T-helper 1 cell treated with Interleukin-12 subunit alpha and Interleukin-12 subunit beta and Interleukin-4 antibody, amounts not matched to agents 30 ng/mL and 1 ng/mL, for 36 hours (primary cell): ENCODE results near the gene BICC1. TPM values are rescaled to one million over a fixed set of nuclear protein-coding genes. Genes with fewer than 3 reads are reported as not detected.

ENCODE experiments used
- intact Hi-C: fragments of 100-400 bp; cut with micrococcal nuclease; formaldehyde crosslinking; loops from one replicate; pipeline ENCODE4 v1.15.1; 2024
- total RNA-seq: library from RNA; stranded (reverse); gene quantifications from 2 replicates; pipeline ENCODE4 v1.2.3, GENCODE V29; 2022

The BICC1 gene
- total RNA-seq, 1 donor from 2014 or later: not detected

- intact Hi-C loops: no loop called here
Measured at GRCh38 chr10:58813573-58813972, 300.9 kb downstream of the BICC1 start.

GRCh38 chr10:58817201-58817846, 304.7 kb downstream of the BICC1 start:
- intact Hi-C loops: no loop called here

GRCh38 chr10:58818900-58819299, 306.2 kb downstream of the BICC1 start:
- intact Hi-C loops: no loop called here

DNA sequence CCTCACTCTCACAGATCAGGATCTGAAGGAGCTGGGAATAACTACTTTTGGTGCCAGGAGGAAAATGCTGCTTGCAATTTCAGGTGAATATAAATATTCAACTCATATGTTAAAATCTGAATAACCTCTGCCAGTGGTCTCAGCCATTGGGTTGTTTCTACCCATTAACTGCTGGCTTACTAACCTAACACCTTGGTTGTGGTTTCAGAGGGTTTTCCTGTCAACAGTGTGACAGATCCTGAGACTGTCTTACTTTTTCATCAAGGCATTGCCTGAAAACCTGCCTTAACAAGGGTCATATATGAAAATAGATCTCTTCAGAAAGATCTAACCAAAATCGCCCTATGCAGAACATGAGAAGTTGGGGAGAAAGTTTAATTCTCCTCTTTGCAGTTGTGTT, 307.7 kb downstream of the BICC1 start:
- intact Hi-C loops: no loop called here

DNA sequence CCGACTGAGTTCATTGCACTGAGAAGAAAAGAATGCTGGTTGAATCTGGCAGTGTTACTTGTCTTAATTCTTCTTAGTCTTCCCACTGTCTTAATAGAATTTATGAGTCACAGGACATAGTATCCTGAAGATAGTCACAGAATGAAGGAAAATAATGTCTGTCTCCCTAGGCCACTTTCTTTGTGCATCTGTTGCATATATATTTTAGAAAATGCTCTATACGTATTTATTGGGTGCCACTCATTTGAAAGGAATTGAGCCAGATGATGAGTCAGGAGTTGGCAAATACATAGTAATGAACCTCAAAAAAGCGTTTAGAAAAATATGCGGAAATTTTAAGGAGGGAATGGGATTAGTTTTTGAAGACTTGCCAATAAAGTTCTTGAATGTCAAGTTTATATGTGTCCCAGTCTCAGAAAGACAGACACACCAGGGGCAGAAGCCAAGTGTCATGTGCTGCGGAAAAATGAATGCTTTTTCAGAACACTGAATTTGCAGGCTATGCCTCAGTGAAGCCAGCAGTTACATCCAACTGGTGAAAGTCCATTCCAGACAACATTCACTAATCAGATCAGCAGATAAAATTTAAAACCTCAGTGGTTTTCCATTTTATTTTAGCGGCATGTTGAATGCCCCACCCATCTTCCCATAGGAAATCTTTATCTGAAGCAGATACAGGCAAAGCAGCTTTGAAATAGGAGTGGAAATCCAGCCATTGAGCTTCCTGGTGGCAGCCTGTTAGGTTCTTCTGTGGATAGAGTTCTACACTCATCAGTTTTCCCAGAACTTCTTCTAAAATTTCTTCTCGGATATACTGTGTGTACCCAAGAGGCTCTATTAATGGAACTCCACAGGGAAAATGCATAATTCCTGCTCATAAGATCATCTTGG, 308.4 kb downstream of the BICC1 start:
- intact Hi-C loops: no loop called here

GRCh38 chr10:58821752-58822056, 309.0 kb downstream of the BICC1 start:
- intact Hi-C loops: no loop called here

- intact Hi-C loops: no loop called here
Measured at GRCh38 chr10:58823983-58824382, 311.3 kb downstream of the BICC1 start.

GRCh38 chr10:58824396-58824795, 311.7 kb downstream of the BICC1 start:
- intact Hi-C loops: no loop called here

- intact Hi-C loops: no loop called here
Measured at GRCh38 chr10:58826694-58827093, 314.0 kb downstream of the BICC1 start.

DNA sequence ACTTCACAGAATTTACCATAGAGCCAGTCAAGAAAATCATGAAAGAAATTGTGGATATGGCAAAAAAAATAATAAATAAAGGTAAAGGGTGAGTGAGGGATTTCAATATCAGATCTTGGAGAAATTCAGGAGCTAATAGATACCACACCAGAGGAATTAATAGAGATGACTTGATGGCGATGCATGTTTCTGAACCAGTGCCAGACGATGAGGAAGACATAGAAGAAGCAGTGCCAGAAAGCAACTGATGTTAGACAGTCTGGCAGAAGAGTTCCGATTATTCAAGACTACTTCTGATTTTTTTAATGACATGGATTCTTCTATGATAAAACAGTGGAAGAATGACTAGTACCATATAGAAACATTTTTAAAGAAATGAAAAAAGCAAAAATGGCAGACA, 314.7 kb downstream of the BICC1 start:
- intact Hi-C loops: no loop called here

GRCh38 chr10:58829839-58830238, 317.2 kb downstream of the BICC1 start:
- intact Hi-C loops: no loop called here

- intact Hi-C loops: no loop called here
Measured at GRCh38 chr10:58830697-58831096, 318.0 kb downstream of the BICC1 start.

DNA sequence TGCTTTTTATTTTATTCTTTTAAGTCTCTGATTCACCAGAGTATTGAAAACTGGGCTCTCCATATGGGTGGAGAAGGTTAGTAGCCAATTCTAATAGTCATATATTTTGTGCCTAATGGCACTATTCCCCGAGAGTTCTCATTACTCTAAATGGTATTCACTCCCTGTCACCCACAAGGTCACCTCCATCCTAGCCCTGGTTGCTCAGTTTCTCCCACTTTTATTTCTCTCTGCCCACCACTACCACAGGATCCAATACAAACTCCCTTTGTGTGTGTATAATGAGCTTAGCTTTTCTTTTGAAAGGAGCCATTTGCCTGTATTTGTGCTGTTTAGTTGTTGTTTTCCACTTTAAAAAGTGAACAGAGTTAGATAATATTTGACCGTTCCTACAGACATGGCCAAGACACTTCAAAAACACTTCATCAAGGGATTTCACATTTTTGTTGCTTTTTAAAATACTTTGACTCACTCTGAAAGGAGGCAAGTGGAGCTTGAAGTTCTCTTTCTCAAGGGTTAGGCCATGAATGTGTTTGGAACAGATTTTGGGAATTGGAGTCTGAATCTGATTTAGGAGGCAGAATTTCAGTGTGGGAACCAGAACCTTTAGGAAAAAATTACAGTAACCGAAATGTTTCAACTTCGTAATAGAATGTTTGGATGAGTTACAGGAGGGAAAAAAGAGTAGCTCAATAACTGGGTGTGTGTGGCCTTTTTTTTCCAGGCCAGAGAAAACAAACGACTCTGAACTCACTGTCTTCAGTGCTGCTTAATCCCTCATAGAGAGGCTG, 321.3 kb downstream of the BICC1 start:
- intact Hi-C loops: no loop called here

GRCh38 chr10:58836176-58836700, 323.6 kb downstream of the BICC1 start:
- intact Hi-C loops: no loop called here

GRCh38 chr10:58836991-58837575, 324.4 kb downstream of the BICC1 start:
- intact Hi-C loops: no loop called here

DNA sequence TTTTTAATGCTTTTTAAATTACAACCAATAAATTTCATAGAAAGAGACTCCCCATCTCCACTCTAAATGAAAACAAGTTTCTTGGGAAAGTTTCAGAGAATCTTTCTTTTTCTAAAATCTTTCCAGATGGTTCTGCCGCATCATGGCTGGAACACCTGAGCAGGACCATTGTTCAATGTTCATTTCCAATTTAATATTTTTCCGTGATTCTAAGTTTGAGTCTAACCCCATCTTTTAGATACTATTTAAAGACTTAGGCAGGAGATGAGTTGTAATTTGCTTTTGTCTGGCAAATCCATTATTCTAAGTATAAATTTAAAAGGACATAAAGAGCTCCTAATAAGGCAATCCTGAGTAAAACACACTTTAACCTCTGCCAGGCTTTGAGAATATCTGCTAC, 325.2 kb downstream of the BICC1 start:
- intact Hi-C loops: no loop called here

- intact Hi-C loops: no loop called here
Measured at GRCh38 chr10:58838561-58839208, 326.0 kb downstream of the BICC1 start.

- intact Hi-C loops: no loop called here
Measured at GRCh38 chr10:58839771-58840170, 327.1 kb downstream of the BICC1 start.

- intact Hi-C loops: no loop called here
Measured at GRCh38 chr10:58840840-58841435, 328.3 kb downstream of the BICC1 start.

DNA sequence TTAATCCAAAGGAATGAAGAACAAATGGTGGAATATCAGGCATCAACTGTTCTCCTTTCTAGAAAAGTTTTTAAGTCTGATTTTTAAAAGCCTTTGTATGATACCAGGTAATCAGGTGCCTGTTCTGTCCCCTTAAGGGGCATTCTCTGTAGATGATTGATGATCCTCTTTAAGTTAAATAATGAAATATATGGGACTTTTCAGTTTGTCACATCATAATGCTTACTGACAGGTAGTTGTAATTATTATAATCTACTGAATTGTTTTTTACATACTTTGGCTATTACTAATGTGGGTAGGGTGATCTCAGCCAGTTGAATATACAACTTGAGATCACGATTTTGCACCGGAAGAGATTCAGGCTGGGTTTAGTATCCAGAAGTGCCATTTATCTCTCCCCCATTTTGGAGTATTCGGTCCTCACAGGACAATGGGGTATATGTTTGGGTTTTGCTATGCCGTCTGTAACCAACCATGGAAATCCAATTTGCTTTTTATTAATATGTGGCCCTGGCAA, 330.2 kb downstream of the BICC1 start:
- intact Hi-C loops: no loop called here
